Measurements from ENCODE around the gene LRRC8B.
"Not testable (repeated sequence)": the region's sequence is repeated elsewhere in the genome, so short reads cannot be mapped to it uniquely, and the experiment has no call there.

The LRRC8B gene

DNA sequence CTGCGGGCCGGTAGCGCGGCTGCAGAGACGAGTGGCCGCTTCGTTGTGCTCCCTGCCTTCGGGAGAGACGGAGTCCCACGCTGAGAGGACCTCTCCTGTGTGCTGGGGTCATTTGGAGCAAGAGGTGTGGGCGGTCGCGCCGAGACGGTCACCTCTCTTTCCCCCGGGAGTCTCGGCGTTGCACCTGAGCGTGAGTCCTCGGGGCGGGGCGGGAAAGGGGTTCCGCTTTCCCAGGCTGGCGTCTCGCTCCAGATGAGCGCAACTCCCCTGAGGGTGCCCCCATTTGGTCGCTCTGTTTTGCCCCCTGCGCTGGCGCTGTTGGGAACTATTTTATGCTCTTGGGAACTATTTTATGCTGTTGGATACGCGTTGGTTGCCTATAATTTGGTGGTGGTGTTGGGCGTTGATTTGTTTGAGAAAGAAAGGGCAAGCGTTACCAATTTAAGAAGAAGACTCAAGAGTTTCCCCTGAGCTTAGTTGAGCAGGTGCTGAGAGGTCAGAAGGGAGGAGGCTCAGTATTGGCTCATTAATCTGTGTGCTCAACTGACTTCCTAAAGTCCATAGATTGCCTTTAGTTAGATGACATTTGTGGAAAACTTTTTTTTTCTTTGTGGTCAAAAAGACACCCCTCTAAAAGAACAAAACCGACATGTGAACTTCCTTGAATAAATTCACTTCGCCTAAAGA lies 683 bp downstream of the LRRC8B start:
- peak; percentile 59 for DNase-seq

DNA sequence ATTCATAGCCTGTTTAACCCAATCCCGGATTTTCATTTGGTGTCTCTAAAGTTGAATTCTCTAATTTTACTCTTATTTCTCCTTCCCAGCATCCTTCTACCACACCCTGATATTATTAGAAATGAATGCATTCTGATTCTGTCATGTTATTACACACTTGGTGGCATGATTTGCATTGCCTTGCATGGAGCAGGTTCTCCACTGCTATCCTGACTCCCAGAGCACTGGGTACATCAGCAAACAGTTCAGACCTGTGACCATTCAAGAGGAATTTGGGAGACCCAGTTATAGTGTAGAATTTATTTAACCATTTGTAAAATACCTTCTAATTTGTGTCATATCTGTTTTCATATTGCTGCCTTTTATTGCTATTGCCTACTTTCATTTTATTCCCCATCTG lies 2.6 kb downstream of the LRRC8B start:
- DNase-seq, result no peak

DNA sequence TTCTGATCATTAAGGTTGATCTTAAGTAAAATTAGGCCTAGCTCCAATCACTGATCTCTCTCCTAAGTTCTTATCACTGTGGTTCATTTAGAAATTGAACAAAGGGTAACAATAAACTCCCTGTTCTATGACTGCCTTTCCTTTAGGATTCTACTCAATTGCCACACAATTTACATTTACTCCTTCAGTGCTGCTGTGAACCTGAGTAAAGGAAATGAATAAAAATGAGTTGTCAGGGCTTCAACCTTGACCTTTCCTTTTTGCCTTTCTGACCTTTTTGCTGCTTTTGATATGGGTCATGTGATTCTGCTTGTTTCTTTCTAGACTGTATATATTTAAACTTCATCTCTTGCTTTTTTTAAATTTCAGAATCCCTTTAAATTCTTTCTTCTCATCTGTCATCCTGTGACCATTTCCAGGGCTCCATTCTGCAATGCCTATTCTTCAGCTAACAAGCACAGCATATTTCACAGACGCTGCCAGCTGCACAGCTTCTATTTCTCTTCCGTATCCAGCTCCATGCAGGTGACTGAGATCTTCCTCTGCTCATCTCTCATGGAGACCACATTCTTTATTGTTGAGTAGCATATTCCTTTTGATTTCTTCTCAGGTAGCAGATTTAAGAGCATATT lies 3.2 kb downstream of the LRRC8B start:
- no peak for DNase-seq

DNA sequence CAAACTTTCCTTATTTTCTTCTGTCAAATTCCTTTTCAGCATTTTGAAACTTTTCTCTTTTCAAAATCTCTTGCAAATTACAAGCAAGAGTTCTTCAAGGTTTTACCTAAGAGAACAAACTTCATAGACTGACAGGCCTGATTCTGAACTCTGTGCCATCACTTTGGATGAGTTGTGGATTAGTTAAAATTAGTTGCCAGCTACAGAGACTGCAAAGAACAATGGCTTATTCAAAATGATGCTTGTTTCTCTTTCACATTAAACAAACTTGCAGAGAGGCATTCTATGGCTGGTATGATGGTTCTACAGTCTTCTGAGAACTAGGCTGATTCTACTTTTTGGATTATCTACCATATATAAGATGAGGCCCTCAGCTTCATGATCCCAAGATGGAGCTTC lies 3.8 kb downstream of the LRRC8B start:
- DNase-seq, result no peak

DNA sequence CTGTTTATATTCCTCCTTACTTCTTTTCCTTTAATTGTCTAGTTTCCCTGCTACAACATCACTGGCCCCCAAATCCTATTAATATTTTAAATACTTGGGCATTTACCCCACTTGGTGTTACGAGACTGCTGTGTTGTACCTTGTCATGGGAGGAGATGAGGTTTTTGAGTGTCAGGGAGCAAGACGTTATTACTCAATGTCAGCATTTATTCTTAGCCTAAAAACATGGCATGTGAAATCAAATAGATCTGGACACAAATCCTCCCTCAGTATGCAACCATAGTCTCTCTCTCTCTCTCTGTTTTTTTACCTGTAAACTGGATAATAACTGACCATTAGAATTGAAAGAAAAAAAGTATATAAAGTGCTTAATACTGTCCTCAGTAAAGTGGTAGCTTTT lies 4.6 kb downstream of the LRRC8B start:
- DNase-seq, result no peak

DNA sequence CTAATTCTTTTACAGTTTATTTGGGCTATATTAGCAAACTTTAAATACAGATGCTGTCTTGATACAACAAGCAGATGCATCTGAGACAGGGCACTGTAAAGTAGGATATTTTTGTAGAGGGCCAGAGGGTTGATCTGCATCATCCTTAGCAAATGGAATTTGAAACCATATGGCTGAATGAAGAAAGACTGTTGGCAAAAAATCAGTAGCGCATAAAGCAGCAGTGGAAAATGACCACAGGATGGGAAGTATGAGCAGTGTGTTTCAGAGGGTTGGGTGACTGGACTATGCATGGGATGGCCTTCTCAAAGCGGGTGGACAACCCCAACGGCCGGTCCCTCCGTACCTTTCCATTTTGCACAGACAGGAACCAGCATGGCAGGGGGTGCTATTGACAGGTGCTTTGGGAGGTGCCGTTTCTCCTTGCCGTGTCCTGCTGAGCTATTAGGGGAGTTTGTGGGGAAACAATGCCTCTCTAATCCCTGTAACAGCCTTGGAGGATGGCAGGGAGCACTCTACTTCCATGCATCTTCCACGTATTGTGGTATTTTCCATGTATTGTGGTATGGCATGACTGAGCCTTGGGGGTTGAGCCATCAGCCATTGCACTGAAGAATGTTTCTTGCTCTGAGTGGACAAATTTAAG lies 5.9 kb downstream of the LRRC8B start:
- DNase-seq, result no peak

DNA sequence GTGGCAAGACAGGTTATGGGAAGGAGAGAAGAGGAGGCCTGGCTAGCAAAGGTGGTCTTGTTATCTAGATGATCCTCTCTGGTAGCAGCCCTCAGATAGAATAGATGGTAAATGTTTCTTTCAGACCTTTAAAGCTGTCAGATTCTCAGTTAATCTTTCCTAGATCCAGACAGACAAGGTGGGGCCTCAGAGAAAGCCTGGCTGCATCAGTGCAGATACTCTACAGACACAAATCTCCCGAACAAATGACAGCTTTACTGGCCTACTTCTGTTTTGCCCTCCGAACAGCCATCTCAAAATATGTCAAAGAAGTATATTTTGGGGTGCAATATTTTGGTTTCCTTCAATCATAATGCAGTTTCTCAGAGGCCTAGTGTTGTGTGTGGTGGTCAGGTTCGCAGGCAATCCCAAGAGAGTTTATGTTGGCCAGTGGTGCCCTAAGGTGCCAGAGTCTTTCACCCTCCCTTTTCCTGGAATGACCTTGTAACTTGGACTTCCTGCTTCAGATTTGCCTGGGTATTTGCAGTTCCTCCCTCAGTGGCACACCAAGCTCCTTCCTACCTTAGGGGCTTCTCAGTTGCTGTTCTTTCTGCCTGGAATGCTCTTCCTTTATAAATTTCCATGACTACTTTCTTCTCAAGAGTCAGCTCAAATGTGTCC lies 7.0 kb downstream of the LRRC8B start:
- DNase-seq, result no peak

DNA sequence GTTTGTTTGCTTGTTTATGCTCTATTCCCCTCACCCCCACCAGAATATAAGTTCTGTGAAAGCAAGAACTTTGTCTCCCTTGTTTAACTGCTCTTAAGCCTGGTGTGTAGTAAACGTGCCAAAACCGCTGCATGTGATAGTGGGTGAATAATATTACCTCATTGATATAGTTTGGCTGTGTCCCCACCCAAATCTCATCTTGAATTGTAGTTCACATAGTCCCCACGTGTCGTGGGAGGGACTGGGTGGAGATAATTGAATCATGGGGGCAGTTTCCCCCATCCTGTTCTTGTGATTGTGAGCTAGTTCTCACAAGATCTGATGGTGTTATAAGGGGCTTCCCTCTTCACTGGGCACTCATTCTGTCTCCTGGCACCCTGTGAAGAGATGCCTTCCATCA lies 7.6 kb downstream of the LRRC8B start:
- DNase-seq, result no peak

DNA sequence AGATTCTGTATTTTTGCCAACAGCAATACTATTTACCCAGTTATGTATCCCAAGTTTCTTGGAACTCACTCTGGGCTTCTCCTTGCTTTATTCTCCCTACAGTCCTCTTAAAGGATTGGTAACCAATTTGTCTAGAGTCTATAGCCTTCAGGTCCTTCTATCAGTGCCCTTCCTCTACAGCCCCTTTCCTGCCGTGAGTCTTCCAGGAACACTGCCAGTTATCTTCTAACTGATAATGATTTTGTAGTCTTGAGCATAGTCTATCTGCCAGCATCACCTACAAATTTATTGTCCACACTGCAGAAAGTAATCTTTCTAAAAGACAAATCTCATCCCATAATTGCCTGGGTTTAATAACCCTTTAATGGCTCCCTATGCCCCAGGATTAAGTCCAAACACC lies 8.2 kb downstream of the LRRC8B start:
- no peak for DNase-seq

DNA sequence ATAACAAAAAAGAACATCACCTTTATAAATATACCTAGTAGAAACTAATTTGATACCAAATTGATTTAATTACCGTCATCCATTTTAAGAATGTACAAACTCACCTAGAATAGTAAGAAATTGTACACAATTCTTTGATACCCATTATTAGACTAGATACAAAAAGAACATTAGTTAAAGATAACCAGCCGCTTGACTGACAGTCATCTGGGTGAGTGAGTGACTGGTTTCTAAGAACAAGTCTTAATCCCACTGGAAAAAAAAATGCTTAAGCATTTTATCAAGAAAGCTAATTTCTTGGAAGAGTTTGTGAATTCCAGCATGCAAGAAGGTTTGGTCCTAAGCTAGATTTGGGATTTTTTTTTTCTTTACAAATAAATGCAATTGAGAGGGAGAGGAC lies 10.9 kb downstream of the LRRC8B start:
- no peak for DNase-seq

DNA sequence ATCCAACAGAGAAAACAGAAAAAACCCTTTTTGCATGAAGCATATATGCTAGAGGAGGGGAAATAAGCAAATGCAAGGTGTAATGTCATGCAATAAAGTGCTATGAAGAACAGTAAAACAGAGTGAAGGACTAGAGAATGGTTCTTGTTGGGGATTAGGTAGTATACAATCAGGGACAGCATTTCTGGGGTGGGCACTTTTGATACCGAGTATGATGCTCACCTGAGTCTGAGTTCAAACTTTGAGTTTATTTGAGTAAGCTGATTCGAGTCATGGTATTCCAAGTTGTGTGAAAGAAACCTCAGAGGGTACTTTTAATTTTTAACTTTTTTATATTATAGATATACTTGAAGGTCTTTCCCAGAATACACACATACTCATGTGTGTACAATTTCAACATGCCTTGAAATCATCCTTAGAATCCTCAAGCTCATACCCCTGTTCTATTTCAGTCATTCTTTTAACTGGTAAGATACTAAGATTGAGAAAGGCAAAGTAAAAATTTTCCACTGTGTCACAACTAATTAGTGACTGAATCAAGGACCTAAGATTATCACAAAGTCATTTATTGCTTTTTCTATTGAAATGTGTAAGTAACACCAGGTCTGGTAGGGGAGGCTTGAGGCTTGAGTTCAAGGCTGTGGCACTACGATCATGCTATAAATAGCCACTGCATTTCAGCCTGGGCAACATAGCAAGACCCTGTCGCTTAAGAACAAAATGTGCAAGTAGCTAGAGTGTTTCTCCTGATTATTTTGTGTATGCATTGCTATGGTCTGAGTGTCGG lies 12.1 kb downstream of the LRRC8B start:
- no peak for DNase-seq

DNA sequence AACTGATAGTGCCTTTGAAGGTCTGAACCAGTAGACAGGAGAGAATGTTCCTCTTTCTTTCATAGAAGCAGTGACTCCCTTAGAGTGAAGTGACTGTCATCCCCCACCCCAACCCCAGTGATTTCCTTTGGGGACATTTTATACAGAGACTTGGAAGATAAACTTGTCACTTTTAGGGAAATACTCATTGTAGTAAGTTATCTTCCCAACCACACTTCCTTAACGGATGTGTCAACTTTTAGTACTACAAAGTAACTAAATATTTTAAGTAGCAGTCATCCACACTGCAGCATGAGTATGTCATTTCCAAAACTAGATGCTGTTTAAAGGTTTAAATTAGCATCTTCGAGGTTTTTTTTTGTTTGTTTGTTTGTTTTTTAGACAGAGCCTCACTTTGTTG lies 13.7 kb downstream of the LRRC8B start:
- DNase-seq, result no peak

DNA sequence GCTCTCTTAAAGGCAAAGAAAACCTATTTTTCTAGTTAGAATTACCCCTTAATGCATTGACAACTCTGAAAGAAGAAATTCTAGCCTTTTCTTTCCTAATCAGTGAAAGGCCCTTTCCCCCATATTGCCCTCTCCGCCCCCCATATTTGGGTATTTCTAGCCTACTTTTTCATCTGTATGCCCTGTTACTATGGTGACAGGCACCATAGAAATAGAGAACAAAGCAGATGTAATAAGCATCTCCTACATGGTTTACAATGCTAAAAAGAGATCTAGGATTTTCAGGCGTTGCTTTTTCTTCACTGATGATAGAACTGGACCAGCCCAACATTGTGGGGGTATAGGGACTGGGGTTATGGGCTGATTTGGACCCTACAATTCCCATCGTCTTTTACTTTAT lies 14.5 kb downstream of the LRRC8B start:
- no peak for DNase-seq

DNA sequence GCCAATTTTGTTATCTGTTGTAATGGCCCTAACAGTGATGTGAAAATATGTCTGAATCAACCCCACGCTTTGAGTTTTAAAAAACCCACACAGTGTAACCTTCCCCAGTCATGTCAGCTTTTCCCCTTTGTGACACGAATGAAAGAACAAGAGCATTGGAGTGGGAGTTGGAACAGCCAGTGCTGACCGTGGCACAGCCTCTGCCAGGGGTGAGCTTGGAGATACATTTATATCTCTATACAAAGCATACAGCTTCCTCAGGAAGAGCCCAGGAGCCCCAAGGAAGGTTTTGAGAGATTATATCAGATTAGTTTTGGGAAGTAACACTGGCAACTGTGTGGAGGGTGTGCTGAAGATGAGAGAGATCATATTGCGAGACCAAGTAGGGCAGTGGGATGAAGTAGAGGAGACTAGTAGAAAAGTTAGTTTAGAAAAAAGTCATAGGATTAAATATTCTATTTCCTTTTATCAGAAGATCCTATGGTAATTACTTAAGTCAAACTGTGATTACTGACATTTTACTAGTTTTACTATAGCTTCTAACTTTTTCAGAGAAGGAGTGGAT lies 15.9 kb downstream of the LRRC8B start:
- no peak for DNase-seq

DNA sequence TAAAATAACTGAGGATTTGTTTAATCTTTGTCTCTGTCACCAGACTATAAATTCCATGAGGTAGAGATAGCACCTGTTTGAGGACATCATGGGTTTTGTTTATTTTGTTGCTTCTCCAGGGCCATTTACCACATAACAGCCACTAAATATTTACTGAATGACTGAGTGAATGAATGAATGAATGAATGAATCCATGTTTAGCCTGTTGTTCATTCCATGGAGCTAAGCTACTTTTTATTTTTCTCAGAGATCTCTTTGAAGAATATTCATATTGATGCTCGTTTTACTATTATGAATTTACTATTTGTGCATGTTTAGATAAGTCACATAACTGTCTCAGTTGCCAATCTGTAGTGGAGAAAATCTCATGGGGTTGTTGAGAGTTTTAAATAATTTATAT lies 17.7 kb downstream of the LRRC8B start:
- DNase-seq, result no peak

DNA sequence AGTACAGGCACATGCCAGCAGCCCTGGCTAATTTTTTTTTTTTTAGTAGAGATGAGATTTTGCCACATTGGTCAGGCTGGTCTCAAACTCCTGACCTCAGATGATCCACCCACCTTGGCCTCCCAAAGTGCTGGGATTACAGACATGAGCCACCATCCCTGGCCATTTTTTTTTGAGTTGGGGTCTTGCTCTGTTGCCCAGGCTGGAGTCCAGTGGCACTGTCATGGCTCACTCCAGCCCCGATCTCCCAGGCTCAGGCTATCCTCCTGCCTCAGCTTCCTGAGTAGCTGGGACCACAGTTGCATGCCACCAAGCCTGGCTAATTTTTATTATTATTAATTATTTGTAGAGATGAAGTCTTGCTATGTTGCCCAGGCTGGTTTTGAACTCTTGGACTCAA lies 19.0 kb downstream of the LRRC8B start:
- DNase-seq, result not testable (repeated sequence)

DNA sequence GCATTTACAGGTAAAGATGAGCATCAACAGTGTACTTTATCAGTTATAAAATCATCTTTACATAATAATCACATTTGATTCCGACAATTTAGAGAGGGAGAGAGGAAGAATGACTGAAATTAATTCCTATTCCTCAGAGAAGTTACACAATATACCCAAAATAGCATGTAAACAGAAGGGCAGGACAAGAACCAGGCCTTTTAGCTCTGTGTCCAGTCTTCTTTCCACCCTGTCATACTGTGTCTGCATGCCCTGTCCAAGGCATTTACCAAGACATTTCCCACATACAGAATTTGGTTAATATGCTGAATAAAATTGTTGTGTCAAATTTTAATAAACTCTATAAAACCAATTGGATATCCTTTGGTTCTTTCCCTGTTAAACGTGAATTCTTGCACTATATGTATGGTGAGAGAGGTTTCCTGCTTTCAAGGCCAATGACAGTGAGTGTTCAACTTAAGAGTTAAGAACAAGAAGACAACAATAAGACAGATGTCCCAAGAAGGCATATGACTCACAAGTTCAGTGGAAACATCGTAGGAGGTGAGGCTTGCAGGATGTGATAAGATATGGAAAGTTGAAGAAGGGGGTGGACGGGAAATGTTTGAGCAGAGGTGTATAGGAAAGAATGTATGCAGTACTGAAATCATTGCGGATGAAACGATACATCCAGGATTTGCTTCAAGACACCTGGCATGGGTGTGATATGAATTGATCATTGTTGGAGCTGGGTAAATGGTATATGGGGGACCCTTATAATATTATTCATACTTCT lies 20.8 kb downstream of the LRRC8B start:
- no peak for DNase-seq

DNA sequence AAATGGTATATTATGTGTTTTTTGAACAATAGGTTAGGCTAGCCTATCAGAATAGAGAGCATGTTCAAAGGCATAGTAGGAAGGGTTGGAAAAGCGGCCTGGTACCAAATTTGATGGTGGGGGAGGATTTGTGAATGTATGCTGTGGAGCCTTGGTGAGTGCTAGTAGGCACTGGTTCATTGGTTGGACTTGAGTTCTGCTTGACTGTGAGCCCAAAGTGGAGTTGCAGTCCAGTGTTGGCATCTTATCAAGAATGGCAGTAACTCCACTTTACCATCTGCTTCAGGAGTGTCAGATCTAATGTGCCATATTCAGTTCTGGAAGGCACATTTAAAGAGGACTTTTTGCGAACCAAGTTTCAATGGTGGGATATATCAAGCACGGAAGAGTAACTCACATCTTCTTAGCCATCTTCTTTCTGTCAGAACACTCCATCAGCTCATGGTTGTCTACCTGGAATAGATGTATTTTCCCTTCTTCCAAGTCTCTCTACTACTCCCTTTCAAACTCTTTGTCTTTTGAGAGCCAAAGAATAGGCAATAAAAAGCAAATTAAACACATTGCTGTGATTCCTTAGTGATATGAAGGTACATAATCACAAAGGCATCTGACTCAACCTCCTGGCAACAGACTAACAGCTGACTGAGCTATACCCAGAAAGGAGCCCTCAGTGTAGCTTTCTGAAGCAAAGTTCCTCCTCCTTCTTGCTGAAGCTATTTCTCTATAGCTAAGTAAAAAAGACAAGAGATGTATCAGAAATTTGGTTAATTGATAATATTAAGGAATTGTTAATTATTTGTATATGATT lies 21.7 kb downstream of the LRRC8B start:
- DNase-seq, result no peak

DNA sequence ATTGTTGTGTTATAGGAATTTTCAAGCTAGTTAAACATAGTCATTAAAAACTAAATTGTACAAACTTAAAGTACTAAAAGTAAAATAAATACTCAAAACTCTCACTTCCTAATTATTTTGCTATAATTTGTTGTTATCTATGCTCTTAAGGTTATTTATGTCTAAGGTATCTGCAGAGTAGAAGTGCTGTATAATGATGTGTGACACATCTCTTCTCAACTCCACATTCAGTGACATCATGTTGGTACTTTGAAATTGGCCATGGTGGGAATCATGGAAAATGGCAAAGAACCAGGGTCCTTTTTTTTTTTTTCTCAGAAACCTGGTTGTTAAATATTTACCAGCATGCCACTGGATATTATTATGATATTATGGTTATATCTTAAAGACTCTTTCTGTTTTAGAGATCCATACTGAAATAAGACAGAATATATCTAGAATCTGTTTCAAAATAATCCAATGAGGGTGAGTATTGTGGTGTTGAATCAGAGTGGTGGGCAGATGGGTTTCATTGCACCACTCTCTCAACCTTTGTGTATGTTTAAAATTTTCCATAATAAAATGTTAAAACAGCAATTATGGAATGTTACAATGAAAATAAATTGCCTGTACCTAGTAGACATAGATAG lies 22.4 kb downstream of the LRRC8B start:
- no peak for DNase-seq

DNA sequence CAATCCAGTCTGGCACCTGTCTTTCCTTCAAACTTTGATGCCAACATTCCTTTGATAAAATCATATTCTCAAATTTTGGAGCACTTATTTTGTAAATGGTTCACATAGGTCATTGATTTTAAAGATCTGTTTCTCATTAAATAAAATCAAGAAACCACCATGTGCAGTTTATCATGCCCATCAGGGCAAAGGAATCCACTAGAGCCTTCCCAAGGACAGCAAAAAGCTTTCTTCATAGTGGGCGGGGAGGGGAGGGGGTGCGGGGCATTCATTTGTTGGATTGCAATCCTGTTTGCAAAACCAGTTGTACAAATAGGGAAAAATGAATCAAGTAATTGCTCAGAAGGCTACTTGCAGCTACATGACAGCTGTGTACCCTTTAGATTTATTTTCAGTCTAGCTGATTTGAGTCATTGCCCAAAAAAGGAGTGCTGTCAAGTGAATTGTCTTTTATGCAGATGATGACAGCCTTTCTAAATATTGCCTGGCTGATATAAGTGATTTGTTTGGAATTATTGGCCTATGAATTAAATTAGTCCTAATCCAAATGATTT lies 23.0 kb downstream of the LRRC8B start:
- DNase-seq, result no peak
